ENCODE measurements around the gene NUP85. TPM values are rescaled to one million over a fixed set of nuclear protein-coding genes. Genes with fewer than 3 reads are reported as not detected.

Gene NUP85
- total RNA-seq, 2 experiments from 2014 or later, result 129 to 219 TPM

GRCh38 chr17:75260641-75261335, 55.3 kb downstream of the NUP85 start:
- H3K27ac ChIP-seq (ENCODE audit: low read depth, low read length, poor library complexity, severe bottlenecking), result peak overlapping the region; percentile 68
- H3K79me2 ChIP-seq (ENCODE audit: insufficient read depth, low read depth, low read length), result peaks cover 57% of the 10 kb centered on the region
- peaks cover 37% of the 10 kb centered on the region for H3K36me3 ChIP-seq (ENCODE audit: insufficient read depth, low read length)
- no peak for DNase-seq (ENCODE audit: low spot score)
- ChIA-PET CTCF (ENCODE audit: unreplicated experiment) (interaction anchor here (0.6 to 3.5 kb wide), 6 partner anchors 9 to 148 kb away, joined by 3 to 31 read pairs (median 6); partner anchors contain the start of genes MIF4GD and SLC25A19), POLR2A (interaction anchor here (0.6 to 4.6 kb wide), 18 partner anchors 10 to 162 kb away, joined by 3 to 59 read pairs (median 6); partner anchors contain the start of genes GRB2, MIF4GD and SLC25A19)
- peak overlapping the region; percentile 62 for H2AFZ ChIP-seq (ENCODE audit: low read length)
- H3K4me2 ChIP-seq (ENCODE audit: low read length), result peak overlapping the region; percentile 92
- peak overlapping the region; percentile 79 for H3K4me3 ChIP-seq (ENCODE audit: low read depth, low read length, poor library complexity, severe bottlenecking)
- peaks cover 26% of the 10 kb centered on the region for H3K4me1 ChIP-seq (ENCODE audit: insufficient read depth, low read length, poor library complexity, severe bottlenecking)
- intact Hi-C loops (cut with micrococcal nuclease; ENCODE audit: unreplicated experiment), result loop anchor here (2.0 kb wide), 1 partner anchor 152 kb away; no protein-coding TSS in a partner anchor
- H3K9me3 ChIP-seq (ENCODE audit: low read length), result no peaks in the 10 kb centered on the region
- peak; percentile 58 for TF ChIP-seq CTCF (conservative IDR thresholded peaks at IDR 0.05; ENCODE audit: low read length)
- TF ChIP-seq EZH2phosphoT487 (IDR thresholded peaks at IDR 0.05; ENCODE audit: borderline replicate concordance, low read depth, low read length), result no peak
- TSS peak; percentile 77 for BruUV-seq (replicated peaks)
- no peaks in the 10 kb centered on the region for H3K9me2 ChIP-seq (ENCODE audit: insufficient read depth, low read length)
- peaks cover 17% of the 10 kb centered on the region; the same call in 1 of the 2 replicates for H4K20me1 ChIP-seq (ENCODE audit: insufficient read depth, low read length)

GRCh38 chr17:75261336-75262111, 56.0 kb downstream of the NUP85 start, which contains the start of the genes GGA3 and MRPS7:
TSS of gene GGA3 (minus strand) at chr17:75261606. CDS start at chr17:75261587, 19 bp downstream.
TSS of gene MRPS7 (plus strand) at chr17:75261879. CDS start at chr17:75261901, 22 bp downstream.
- Histone ChIP-seq H3K27ac (ENCODE audit: low read depth, low read length, poor library complexity, severe bottlenecking) (peak within 1 kb of the TSS; percentile 68), H4K20me1 (ENCODE audit: insufficient read depth, low read length) (peaks cover 17% of the 10 kb centered on the region; the same call in 1 of the 2 replicates), H3K9me3 (ENCODE audit: low read length) (no peaks in the 10 kb centered on the region), H3K79me2 (ENCODE audit: insufficient read depth, low read depth, low read length) (peaks cover 57% of the 10 kb centered on the region), H3K9me2 (ENCODE audit: insufficient read depth, low read length) (no peaks in the 10 kb centered on the region), H3K36me3 (ENCODE audit: insufficient read depth, low read length) (peaks cover 44% of the 10 kb centered on the region), H3K4me1 (ENCODE audit: insufficient read depth, low read length, poor library complexity, severe bottlenecking) (peaks cover 26% of the 10 kb centered on the region), H3K4me3 (ENCODE audit: low read depth, low read length, poor library complexity, severe bottlenecking) (peak within 1 kb of the TSS; percentile 79), H2AFZ (ENCODE audit: low read length) (peak within 1 kb of the TSS; percentile 62), H3K4me2 (ENCODE audit: low read length) (peak within 1 kb of the TSS; percentile 92)
- no TSS peak for BruUV-seq (replicated peaks)
- POLR2A ChIA-PET, result interaction anchor here (0.6 to 4.6 kb wide), 24 partner anchors 9 to 259 kb away, joined by 3 to 59 read pairs (median 5); partner anchors contain the start of genes GRB2, MIF4GD, SLC25A19 and TMEM94
- intact Hi-C loops (cut with micrococcal nuclease; ENCODE audit: unreplicated experiment), result loop anchor here (2.0 kb wide), 1 partner anchor 151 kb away; no protein-coding TSS in a partner anchor
- TF ChIP-seq EZH2phosphoT487 (IDR thresholded peaks at IDR 0.05; ENCODE audit: borderline replicate concordance, low read depth, low read length) (no peak), CTCF (conservative IDR thresholded peaks at IDR 0.05; ENCODE audit: low read length) (no peak; the same call in none of the 2 replicates)
- CTCF ChIA-PET (ENCODE audit: unreplicated experiment), result interaction anchor here (1.1 to 3.5 kb wide), 6 partner anchors 9 to 28 kb away, joined by 3 to 31 read pairs (median 5); partner anchors contain the start of genes MIF4GD and SLC25A19
- peak; percentile 99 for DNase-seq (ENCODE audit: low spot score)
